ENCODE measurements around the gene GPATCH8.

Gene GPATCH8

DNA sequence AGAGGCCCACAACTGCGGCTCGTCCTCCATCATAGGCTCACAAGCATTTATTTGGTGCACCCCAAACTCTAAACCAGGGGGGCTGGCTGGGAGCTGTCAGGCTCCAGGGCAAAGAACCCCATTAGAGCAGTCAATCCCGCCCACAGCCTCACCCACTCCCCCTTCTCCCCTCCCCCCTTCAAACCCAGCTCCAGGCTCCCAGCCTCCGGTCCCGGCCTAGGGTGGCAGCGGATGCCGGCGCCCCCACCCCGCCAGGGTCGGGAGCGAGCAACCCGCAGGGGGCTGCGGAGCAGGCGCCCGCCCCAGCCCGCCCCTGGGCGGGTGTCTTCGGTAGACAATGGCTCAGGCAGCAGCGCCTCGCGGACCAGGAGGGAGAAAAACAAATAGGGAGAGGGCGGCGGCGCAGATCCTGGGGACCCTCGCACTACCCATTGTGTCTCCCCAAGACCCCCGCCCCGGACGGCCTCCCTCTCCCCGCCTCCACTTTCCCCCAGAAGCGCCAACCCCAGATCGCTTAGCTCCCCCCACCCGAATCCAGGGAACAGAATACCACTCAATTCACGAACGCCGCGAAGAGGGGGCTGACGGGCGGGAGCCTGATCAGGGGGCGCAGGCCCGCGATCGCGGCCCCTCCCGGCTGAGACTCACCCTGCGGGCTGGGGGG, 140.1 kb downstream of the GPATCH8 start:
- TF ChIP-seq, protein P1, sequence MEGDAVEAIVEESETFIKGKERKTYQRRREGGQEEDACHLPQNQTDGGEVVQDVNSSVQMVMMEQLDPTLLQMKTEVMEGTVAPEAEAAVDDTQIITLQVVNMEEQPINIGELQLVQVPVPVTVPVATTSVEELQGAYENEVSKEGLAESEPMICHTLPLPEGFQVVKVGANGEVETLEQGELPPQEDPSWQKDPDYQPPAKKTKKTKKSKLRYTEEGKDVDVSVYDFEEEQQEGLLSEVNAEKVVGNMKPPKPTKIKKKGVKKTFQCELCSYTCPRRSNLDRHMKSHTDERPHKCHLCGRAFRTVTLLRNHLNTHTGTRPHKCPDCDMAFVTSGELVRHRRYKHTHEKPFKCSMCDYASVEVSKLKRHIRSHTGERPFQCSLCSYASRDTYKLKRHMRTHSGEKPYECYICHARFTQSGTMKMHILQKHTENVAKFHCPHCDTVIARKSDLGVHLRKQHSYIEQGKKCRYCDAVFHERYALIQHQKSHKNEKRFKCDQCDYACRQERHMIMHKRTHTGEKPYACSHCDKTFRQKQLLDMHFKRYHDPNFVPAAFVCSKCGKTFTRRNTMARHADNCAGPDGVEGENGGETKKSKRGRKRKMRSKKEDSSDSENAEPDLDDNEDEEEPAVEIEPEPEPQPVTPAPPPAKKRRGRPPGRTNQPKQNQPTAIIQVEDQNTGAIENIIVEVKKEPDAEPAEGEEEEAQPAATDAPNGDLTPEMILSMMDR (IDR thresholded peaks at IDR 0.05; ENCODE audit: extremely low read depth, insufficient read depth, missing control alignments) = no peak
- in situ Hi-C loops (cut with MboI; ENCODE audit: low pct_unique_long_range_greater_than_20kb, low sequenced_read_pairs, unreplicated experiment) = no loop called here
- DNase-seq (ENCODE audit: low spot score) = peak; percentile 79

DNA sequence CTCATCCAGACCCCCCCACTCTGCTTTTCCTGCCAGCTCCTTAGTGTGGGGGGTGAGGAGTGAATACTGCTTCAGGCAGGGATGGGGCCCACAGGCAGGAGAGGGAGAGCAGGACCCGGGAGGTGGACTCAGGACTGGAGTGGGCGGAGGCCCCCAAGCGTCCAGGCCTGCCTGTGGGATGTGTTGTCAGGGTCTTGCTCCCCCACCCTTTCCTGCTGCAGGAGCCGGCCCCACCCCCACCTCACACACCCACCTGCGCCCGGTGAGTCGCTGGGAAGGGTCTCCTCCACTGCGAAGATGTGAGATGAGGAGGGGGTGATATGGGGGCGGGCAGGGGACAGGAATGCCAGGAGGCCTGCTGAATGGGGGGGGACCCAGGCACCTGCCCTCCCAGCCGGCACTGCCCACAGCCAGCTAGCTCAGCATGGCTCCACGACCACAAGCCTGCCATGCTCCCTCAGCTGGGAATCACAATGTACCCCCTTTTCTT, 140.7 kb downstream of the GPATCH8 start:
- in situ Hi-C loops (cut with MboI; ENCODE audit: low pct_unique_long_range_greater_than_20kb, low sequenced_read_pairs, unreplicated experiment) = no loop called here
- TF ChIP-seq, protein P1 (IDR thresholded peaks at IDR 0.05; ENCODE audit: extremely low read depth, insufficient read depth, missing control alignments) = no peak
- DNase-seq (ENCODE audit: low spot score) = no peak

DNA sequence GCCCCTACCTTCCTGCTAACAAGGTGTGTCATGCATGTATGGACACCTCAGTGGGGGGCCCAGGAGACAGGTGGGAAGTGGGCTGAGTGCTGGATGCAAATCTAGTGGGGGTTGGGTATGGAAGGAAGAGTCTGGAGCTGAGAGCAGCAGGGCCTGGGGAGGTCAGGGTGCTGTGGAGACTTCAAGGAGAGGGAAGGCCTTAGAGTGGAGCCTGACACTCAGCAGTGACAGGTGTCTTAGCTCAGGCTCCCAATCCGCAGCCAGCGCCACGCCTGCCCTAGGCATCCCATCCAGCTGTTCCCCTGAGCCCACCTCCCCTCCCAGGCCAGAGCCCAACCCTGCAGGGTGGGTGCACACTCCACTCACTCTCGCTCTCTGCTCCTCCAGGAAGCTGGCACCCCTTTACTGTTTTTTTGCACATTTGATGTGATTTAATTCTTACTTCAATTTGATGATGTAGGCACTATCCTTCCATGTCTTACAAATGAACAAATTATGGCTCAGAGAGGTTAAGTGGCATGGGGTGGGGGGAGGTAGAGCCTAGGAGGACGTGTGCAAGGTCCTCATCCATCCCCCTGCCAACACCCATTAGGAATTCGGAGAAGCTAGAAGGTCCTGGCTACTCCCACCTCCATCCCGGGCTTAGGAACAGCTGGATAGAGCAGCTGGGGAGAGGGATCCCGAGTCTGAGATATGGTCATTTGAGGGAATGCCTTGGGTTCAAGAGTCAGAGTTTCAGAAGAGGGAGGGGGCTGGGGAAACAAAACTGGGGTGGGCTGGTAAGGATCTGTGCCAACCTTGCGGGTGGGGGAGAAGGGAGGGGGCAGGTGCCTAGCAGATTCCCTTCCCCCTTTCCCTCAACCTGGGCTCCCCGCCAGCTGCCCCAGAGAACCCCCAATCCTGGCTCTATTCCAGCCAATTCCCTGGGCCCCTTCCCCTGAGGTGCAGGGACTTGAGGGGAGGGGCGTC, 141.6 kb downstream of the GPATCH8 start:
- in situ Hi-C loops (cut with MboI; ENCODE audit: low pct_unique_long_range_greater_than_20kb, low sequenced_read_pairs, unreplicated experiment) = no loop called here
- no peak for DNase-seq (ENCODE audit: low spot score)
- TF ChIP-seq, protein P1 (IDR thresholded peaks at IDR 0.05; ENCODE audit: extremely low read depth, insufficient read depth, missing control alignments) = no peak

DNA sequence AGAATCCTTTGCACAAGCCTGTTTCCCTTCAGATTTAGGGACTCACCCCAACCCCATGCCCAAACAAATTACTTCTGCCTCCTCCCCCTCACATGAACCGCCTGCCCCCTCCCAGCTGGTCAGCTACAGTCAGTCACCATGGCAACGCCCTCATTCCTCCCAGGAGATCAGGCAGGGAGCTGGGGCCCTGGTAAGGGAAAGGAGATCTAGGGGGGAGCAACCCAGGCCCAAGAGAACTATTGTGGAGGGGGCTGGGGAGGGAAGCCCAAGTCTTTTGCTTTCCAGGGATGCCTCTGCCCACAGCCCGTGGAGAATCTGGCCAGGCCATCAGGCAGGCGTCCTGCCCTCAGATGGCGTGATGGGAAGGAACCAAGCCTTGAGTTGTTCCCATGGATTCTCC, 142.4 kb downstream of the GPATCH8 start:
- TF ChIP-seq, protein P1 (IDR thresholded peaks at IDR 0.05; ENCODE audit: extremely low read depth, insufficient read depth, missing control alignments) = no peak
- DNase-seq (ENCODE audit: low spot score) = no peak
- in situ Hi-C loops (cut with MboI; ENCODE audit: low pct_unique_long_range_greater_than_20kb, low sequenced_read_pairs, unreplicated experiment) = no loop called here

DNA sequence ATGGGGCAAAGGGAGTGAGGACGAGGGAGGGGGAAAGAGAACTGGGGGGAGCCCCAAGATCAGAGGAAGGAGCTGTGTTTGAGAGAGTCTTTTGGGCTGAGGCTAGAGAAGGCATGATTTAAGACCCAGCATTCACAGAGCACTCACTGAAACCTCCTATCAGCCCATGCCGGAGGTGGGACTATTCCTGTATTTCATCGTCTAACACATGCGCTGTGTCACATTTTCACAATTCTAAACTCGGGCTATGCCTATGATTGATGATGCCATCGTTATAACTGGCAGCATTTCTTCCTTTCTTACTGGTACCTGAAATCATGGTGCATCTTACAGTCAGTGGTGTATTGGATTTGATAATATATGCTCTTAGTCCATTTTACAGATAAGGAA, 143.1 kb downstream of the GPATCH8 start:
- DNase-seq (ENCODE audit: low spot score) = no peak
- TF ChIP-seq, protein P1 (IDR thresholded peaks at IDR 0.05; ENCODE audit: extremely low read depth, insufficient read depth, missing control alignments) = no peak
- in situ Hi-C loops (cut with MboI; ENCODE audit: low pct_unique_long_range_greater_than_20kb, low sequenced_read_pairs, unreplicated experiment) = no loop called here

DNA sequence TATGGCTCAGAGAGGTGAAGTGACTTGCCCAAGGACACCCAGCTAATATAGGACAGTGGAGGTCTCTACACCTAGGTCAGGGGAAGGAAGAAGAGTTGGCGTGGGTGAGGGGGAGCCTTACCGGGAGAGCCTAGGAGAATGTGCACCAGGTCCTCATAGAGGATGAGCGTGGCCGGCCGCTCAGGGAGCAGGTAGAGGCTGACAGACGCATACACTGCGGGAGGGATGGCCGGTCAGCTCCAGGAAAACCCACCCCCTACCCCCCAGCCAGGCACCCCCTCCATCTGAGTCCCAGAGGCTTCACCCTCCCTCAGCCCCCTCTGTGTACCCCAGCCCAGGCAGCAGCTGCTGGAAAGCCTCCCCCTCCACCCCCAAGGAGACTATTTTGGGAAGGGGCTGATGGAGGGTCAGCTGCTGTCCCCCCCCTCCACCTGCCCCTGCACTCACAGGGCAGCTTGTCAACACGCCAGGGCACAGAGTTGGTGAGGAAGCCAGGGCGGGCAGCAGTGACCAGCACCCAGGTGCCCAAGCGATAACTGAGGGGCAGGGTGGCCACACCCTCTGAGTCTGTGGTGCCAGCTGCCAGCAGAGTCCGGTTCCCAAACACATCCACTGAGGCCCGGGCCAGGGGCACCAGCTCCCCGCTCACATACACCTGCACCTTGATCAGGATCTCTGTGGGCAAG, 143.6 kb downstream of the GPATCH8 start:
- in situ Hi-C loops (cut with MboI; ENCODE audit: low pct_unique_long_range_greater_than_20kb, low sequenced_read_pairs, unreplicated experiment) = no loop called here
- TF ChIP-seq, protein P1 (IDR thresholded peaks at IDR 0.05; ENCODE audit: extremely low read depth, insufficient read depth, missing control alignments) = no peak
- DNase-seq (ENCODE audit: low spot score) = no peak

Data from GM13977 (cell line).